ENCODE data around the gene TSPEAR. TPM values are rescaled to one million over a fixed set of nuclear protein-coding genes. Genes with fewer than 3 reads are reported as not detected.
A peak's percentile ranks its signal among the peaks of the same experiment; 100 is the strongest.

The TSPEAR gene
- total RNA-seq, 2 experiments from 2014 or later = not detected

DNA sequence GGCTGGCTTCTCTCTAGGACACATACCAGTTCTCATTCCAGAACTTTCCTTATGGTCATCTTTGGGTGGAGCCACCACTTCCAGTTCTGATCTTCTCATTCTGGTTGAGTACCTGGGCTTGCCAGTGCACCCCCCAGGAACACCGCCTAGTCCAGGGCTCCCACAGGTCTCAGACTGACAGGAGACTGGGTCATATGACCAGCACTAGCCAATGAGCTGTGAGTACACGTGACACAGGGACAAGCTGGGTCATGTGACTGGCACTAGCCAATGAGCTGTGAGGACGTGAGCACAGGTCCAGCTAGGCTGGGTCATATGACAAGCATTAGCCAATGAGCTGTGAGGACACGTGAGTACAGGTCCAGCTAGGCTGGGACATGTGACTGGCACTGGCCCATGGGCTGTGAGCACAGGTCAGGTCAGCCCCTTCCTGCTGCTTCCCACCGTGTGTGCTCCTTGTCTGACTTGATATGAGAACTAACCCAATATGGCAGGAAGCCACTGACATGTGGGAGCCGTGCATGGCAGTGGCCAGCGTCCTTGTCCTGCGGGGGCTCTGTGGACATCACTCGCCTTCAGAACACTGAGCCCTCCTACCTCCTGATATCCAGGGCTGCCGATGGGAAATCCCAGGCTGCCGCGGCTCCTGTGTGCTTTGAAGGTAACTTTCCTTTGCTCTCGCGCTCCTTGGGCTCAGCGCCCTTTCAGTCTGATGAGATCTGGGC is 194.0 kb downstream of the TSPEAR start:
- Mint-ChIP-seq H3K27me3 (ENCODE audit: low read depth) (no peaks in the 10 kb centered on the region), H3K36me3 (ENCODE audit: low read depth) (no peaks in the 10 kb centered on the region), H3K4me1 (ENCODE audit: low read depth) (no peaks in the 10 kb centered on the region), H3K9me3 (no peaks in the 10 kb centered on the region), H3K27ac (no peak overlapping the region), H3K4me3 (no peak overlapping the region)
- CTCF ChIA-PET = interaction anchor here (1.1 kb wide), 1 partner anchor 276 kb away, joined by 3 read pairs; no protein-coding TSS in a partner anchor
- intact Hi-C loops (cut with micrococcal nuclease) = no loop called here
- DNase-seq = peak; percentile 15

DNA sequence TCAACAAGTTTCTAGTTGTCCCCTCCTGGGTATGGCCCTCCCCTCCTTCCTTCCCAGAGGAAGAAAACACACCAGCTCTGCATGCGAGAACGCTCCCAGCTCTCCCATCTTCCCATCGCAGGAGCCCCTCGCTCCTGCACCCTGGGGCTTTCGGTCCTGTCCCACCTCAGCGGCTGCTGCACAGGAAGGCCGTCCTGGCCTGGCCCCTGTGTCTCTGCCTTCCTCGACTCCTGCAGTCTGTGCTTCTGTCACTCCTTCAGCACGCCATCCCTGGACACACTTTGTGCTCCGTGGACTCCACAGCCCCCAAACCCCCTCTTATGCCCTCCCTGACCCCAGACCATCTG is 194.6 kb downstream of the TSPEAR start:
- DNase-seq = no peak
- Mint-ChIP-seq H3K27me3 (ENCODE audit: low read depth) (no peaks in the 10 kb centered on the region), H3K36me3 (ENCODE audit: low read depth) (no peaks in the 10 kb centered on the region), H3K9me3 (no peaks in the 10 kb centered on the region), H3K4me3 (no peak overlapping the region), H3K4me1 (ENCODE audit: low read depth) (no peaks in the 10 kb centered on the region), H3K27ac (no peak overlapping the region)
- intact Hi-C loops (cut with micrococcal nuclease) = no loop called here
- CTCF ChIA-PET = no interaction called here

GRCh38 chr21:44516342-44516741 is 195.0 kb downstream of the TSPEAR start:
- Mint-ChIP-seq H3K27ac (no peak overlapping the region), H3K4me3 (no peak overlapping the region), H3K9me3 (no peaks in the 10 kb centered on the region), H3K36me3 (ENCODE audit: low read depth) (no peaks in the 10 kb centered on the region), H3K27me3 (ENCODE audit: low read depth) (no peaks in the 10 kb centered on the region), H3K4me1 (ENCODE audit: low read depth) (no peaks in the 10 kb centered on the region)
- DNase-seq = no peak
- CTCF ChIA-PET = no interaction called here
- intact Hi-C loops (cut with micrococcal nuclease) = no loop called here

DNA sequence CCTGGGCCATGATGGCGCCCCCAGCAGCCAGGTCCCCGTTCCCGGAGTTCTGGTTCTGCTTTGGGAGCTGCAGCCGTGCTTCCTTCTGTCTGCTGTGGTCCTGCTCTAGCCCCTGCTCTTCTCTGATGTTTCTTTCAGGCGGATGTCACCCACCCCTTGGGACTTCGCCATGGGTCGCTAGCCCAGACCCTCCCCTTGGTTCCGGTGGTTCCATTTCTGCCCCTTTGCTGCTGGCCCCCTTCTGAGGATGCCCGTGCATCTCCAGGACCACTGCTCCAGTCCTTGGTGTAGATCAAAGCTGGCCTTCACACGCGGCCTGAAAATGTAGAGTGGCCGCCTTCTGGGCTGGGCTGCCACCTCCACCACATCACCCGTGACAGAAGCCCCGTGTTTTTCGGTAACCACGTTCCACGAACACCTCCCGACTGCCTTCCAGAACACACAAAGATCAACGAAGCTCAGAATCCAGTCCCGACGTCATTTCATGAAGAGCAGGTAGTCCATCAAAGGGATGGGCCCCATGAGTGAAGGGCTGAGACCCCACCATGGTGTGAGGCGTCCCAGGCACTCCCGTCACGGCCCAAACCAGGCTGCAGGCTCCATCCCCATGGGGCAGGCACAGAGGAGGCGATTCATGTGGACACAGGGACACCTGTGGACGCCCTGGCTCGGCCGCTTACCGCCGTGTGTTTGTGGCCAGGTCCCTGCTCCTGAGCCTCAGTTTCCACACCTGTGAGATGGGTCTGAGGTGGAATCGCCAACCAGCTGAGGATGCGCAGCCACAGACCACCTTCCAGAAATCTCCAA is 195.8 kb downstream of the TSPEAR start:
- Mint-ChIP-seq H3K36me3 (ENCODE audit: low read depth) (no peaks in the 10 kb centered on the region), H3K9me3 (no peaks in the 10 kb centered on the region), H3K27me3 (ENCODE audit: low read depth) (no peaks in the 10 kb centered on the region), H3K4me1 (ENCODE audit: low read depth) (peaks cover 3% of the 10 kb centered on the region), H3K27ac (no peak overlapping the region), H3K4me3 (no peak overlapping the region)
- CTCF ChIA-PET = no interaction called here
- intact Hi-C loops (cut with micrococcal nuclease) = no loop called here
- no peak for DNase-seq

- intact Hi-C loops (cut with micrococcal nuclease) = loop anchor here (5.0 kb wide), 2 partner anchors 362 to 417 kb away; no protein-coding TSS in a partner anchor
- no peak for DNase-seq
- H3K27ac Mint-ChIP-seq = no peak overlapping the region
- H3K4me3 Mint-ChIP-seq = no peak overlapping the region
- no peaks in the 10 kb centered on the region for H3K36me3 Mint-ChIP-seq (ENCODE audit: low read depth)
- H3K27me3 Mint-ChIP-seq (ENCODE audit: low read depth) = no peaks in the 10 kb centered on the region
- peaks cover 5% of the 10 kb centered on the region for H3K4me1 Mint-ChIP-seq (ENCODE audit: low read depth)
- H3K9me3 Mint-ChIP-seq = no peaks in the 10 kb centered on the region
- CTCF ChIA-PET = interaction anchor here (1.4 to 2.2 kb wide), 2 partner anchors 228 to 279 kb away, joined by 6 to 8 read pairs; no protein-coding TSS in a partner anchor
Measured at GRCh38 chr21:44514746-44515358, 196.5 kb downstream of the TSPEAR start.

GRCh38 chr21:44514218-44514520 is 197.2 kb downstream of the TSPEAR start:
- Mint-ChIP-seq H3K36me3 (ENCODE audit: low read depth) (no peaks in the 10 kb centered on the region), H3K27ac (no peak overlapping the region), H3K27me3 (ENCODE audit: low read depth) (no peaks in the 10 kb centered on the region), H3K4me1 (ENCODE audit: low read depth) (peaks cover 5% of the 10 kb centered on the region), H3K4me3 (no peak overlapping the region), H3K9me3 (no peaks in the 10 kb centered on the region)
- DNase-seq = no peak
- intact Hi-C loops (cut with micrococcal nuclease) = loop anchor here (5.0 kb wide), 2 partner anchors 363 to 418 kb away; no protein-coding TSS in a partner anchor
- CTCF ChIA-PET = interaction anchor here (1.4 to 2.2 kb wide), 2 partner anchors 229 to 279 kb away, joined by 6 to 8 read pairs; no protein-coding TSS in a partner anchor

DNA sequence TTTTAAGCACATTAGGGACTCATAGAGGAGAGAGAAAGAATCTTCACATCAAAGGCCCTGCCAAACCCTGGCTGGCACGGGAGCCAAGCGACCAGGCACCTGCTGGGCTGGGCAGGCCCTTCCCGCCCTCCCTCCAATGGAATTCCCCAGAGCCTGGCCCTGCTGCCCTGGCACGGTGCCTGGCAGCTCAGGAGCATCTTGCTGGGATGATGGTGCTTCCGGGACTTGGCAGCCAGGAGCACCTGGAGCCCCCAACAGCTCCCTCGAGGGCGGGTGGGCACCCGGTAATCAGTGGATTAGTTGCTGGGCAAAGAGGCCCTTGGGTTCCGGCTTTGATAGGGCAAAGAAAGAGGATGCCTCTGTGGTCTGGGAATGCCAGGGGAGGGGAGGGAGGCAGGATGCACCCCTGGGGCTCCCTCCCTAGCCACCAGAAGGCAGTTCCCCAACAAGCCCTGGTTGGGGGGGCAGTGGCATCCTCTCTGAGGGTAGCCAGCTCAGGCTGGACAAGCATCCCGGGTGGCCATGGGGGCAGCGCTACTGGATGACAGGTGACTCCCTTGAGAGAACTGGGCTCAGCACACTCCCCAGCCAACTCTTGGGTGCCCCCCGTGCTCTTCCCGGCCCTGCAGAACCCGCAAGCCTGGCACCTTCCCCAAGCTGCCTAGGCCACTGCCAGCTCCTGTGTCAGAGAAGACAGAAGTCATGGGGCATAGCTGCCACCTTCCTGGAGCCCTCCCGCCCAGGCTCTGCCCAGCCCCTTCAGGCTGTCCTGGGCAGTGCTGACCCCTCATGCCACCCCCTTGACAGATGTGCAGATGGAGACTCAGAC is 197.8 kb downstream of the TSPEAR start:
- Mint-ChIP-seq H3K27me3 (ENCODE audit: low read depth) (no peaks in the 10 kb centered on the region), H3K36me3 (ENCODE audit: low read depth) (no peaks in the 10 kb centered on the region), H3K9me3 (no peaks in the 10 kb centered on the region), H3K4me3 (no peak overlapping the region), H3K27ac (no peak overlapping the region), H3K4me1 (ENCODE audit: low read depth) (peaks cover 5% of the 10 kb centered on the region)
- no peak for DNase-seq
- CTCF ChIA-PET = interaction anchor here (1.4 to 2.2 kb wide), 2 partner anchors 229 to 280 kb away, joined by 6 to 8 read pairs; no protein-coding TSS in a partner anchor
- intact Hi-C loops (cut with micrococcal nuclease) = loop anchor here (5.0 kb wide), 2 partner anchors 364 to 419 kb away; no protein-coding TSS in a partner anchor

- DNase-seq = no peak
- Mint-ChIP-seq H3K27me3 (ENCODE audit: low read depth) (no peaks in the 10 kb centered on the region), H3K36me3 (ENCODE audit: low read depth) (no peaks in the 10 kb centered on the region), H3K9me3 (no peaks in the 10 kb centered on the region), H3K4me3 (no peak overlapping the region), H3K27ac (no peak overlapping the region), H3K4me1 (ENCODE audit: low read depth) (peaks cover 5% of the 10 kb centered on the region)
- CTCF ChIA-PET = interaction anchor here (2.2 to 2.7 kb wide), 2 partner anchors 230 to 281 kb away, joined by 8 to 27 read pairs; no protein-coding TSS in a partner anchor
- intact Hi-C loops (cut with micrococcal nuclease) = loop anchor here (5.0 kb wide), 2 partner anchors 365 to 420 kb away; no protein-coding TSS in a partner anchor
Measured at GRCh38 chr21:44512496-44513388, 198.6 kb downstream of the TSPEAR start.

DNA sequence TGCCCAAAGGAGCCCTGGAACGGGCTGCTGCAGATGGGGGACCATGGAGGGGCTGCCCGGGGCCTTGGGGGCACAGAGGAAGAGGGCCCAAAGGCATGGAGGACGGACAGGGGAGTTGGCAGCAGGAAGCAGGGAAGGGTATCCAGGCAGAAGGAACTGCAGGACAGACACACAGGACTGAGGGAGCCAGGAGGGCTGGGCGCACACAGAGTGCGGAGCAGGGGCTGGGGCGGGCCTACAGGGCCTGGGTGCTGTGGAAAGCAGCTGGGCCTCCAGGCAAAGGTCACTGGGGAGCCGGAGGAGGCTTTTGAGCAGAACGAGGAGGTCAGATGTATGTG is 199.5 kb downstream of the TSPEAR start:
- Mint-ChIP-seq H3K27ac (no peak overlapping the region), H3K9me3 (no peaks in the 10 kb centered on the region), H3K36me3 (ENCODE audit: low read depth) (no peaks in the 10 kb centered on the region), H3K4me3 (no peak overlapping the region), H3K27me3 (ENCODE audit: low read depth) (no peaks in the 10 kb centered on the region), H3K4me1 (ENCODE audit: low read depth) (peaks cover 5% of the 10 kb centered on the region)
- intact Hi-C loops (cut with micrococcal nuclease) = loop anchor here (5.0 kb wide), 2 partner anchors 365 to 420 kb away; no protein-coding TSS in a partner anchor
- CTCF ChIA-PET = interaction anchor here (2.5 to 2.7 kb wide), 2 partner anchors 229 to 282 kb away, joined by 27 to 37 read pairs; no protein-coding TSS in a partner anchor
- DNase-seq = no peak

- Mint-ChIP-seq H3K4me1 (ENCODE audit: low read depth) (peaks cover 5% of the 10 kb centered on the region), H3K27ac (no peak overlapping the region), H3K36me3 (ENCODE audit: low read depth) (no peaks in the 10 kb centered on the region), H3K9me3 (no peaks in the 10 kb centered on the region), H3K27me3 (ENCODE audit: low read depth) (no peaks in the 10 kb centered on the region), H3K4me3 (no peak overlapping the region)
- intact Hi-C loops (cut with micrococcal nuclease) = loop anchor here (5.0 kb wide), 2 partner anchors 366 to 421 kb away; no protein-coding TSS in a partner anchor
- no peak for DNase-seq
- CTCF ChIA-PET = interaction anchor here (0.6 to 2.7 kb wide), 19 partner anchors 8 to 350 kb away, joined by 3 to 37 read pairs (median 3); no protein-coding TSS in a partner anchor
Measured at GRCh38 chr21:44511219-44511937, 200.0 kb downstream of the TSPEAR start.

Measured in activated naive CD4-positive, alpha-beta T cell treated with anti-CD3 and anti-CD28 coated beads for 36 hours (primary cell).